Retinal pigment epithelial cell (primary cell): ENCODE measurements around the gene TUBA4B.

Experiments
- DNase-seq: peaks from one replicate; pipeline ENCODE4 v3.0.0-alpha.2; 2010; ENCODE audit warnings: low read depth
- H3K4me3 ChIP-seq: 2 replicates; pipeline ENCODE4 v1.5.1; 2011; ENCODE audit warnings: mild to moderate bottlenecking, low read length, control low read depth, moderate library complexity
- TF ChIP-seq, protein P1 (sequence below): conservative IDR thresholded peaks from 2 replicates; pipeline ENCODE4 v1.5.1; 2011; ENCODE audit warnings: low read depth, low read length, control low read depth, inconsistent platforms

TUBA4B gene

DNA sequence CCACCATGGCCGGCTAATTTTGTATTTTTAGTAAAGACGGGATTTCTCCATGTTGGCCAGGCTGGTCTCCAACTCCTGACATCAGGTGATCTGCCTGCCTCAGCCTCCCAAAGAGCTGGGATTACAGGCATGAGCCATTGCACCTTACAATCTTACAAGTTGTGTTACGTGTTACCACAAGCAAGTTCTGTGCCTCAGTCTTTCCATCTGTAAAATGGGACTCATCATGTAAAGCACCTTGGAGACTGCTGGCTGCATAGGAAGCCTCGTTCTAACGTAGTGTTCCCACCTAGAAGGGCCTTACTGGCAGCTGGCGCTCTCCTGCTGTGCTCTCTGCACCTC, 36.1 kb downstream of the TUBA4B start:
- DNase-seq: no peak
- H3K4me3 ChIP-seq: no peak overlapping the region
- TF ChIP-seq, protein P1, sequence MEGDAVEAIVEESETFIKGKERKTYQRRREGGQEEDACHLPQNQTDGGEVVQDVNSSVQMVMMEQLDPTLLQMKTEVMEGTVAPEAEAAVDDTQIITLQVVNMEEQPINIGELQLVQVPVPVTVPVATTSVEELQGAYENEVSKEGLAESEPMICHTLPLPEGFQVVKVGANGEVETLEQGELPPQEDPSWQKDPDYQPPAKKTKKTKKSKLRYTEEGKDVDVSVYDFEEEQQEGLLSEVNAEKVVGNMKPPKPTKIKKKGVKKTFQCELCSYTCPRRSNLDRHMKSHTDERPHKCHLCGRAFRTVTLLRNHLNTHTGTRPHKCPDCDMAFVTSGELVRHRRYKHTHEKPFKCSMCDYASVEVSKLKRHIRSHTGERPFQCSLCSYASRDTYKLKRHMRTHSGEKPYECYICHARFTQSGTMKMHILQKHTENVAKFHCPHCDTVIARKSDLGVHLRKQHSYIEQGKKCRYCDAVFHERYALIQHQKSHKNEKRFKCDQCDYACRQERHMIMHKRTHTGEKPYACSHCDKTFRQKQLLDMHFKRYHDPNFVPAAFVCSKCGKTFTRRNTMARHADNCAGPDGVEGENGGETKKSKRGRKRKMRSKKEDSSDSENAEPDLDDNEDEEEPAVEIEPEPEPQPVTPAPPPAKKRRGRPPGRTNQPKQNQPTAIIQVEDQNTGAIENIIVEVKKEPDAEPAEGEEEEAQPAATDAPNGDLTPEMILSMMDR: no peak

DNA sequence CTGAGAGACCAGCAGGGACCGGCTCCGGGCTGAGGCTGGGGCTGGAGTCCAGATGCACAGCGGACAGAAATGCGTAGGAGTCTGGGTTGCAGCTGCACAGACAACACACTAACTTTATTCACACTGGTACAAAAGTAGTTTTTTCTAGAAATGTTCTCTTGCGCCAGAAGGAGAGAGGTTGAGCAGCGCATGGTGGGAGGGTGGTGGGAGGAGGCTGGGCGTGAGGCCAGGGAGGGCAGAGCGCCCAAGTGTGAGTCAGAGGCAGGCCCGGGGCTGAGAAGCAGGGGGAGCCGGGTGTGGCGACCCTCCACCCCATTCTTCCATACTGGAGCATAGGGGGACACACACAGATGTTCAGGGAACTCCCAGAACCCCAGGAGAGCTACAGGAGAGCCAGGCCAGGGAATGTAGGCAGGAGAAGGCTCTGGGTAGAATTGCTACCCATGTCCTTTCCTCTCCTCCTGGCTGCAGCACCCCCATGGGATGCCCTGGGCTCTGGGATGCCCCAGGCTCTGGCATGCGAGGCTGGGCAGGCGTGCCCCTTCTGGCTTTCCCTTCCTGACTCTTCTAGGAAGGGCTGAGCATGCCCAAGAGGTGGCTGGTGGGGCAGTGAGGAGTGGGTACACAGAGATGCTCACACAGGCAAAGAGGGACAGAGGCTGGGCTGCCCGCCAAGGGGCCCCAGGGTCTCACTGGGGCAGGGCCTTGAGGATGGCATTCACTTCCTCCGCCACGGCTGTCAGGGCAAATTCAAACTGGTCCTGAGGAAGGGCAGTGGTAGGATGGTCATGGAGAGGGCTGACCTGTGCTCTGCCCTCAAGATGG, 36.7 kb downstream of the TUBA4B start:
- DNase-seq: no peak
- H3K4me3 ChIP-seq: no peak overlapping the region

GRCh38 chr2:219290381-219291171, 37.5 kb downstream of the TUBA4B start:
- TF ChIP-seq, protein P1: no peak
- DNase-seq: no peak
- H3K4me3 ChIP-seq: no peak overlapping the region

More for the DNA sequence above, 36.7 kb downstream of the TUBA4B start:
- TF ChIP-seq, protein P1: no peak

DNA sequence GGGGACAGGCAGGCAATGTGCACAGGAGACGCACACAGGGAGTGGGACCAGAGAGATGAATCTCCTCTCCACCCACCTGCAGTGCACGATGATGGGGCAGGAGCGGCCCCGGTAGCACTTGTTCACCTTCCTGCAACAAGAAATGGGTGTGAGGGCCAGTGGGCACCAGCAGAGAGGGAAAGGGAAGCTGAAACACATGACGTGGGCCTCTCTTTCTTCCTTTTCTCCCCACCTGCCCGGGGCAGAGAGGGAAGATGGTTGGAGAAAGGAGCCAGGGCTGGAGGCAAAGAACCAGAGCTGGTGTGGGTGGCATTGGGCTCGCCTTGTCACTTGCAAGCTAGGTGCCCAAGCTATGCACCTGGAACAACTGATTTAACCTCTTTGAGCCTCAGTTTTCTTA, 38.4 kb downstream of the TUBA4B start:
- no peak for DNase-seq
- TF ChIP-seq, protein P1: no peak
- H3K4me3 ChIP-seq: no peak overlapping the region

DNA sequence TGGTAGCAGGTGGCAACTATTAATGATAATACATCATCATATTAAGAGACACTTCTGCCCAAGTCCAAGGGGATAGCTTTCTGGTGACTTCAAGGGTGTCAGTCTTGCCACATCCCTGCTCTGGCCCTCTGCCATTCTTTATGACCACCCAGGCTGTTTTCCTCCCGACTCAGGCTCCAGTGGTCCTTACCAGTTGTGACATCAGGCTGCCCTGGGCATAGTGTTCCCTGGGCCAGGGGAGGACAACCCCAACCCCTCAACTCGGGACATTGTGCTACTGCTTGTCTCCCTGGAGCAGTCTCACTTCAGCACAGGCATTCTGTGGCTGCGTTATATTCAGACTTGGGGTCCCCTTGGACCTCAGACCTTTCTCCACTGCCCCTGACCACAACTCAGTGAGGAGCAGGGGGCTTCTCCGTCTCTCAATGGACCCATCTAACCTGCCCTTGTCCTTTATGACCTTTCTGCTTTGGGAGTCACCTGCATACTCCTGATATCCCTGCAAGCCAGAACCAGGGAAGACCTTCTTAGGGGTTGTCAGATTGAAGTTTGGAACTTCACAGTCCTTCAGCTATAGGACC, 39.0 kb downstream of the TUBA4B start:
- H3K4me3 ChIP-seq: no peak overlapping the region
- TF ChIP-seq, protein P1: no peak
- no peak for DNase-seq

DNA sequence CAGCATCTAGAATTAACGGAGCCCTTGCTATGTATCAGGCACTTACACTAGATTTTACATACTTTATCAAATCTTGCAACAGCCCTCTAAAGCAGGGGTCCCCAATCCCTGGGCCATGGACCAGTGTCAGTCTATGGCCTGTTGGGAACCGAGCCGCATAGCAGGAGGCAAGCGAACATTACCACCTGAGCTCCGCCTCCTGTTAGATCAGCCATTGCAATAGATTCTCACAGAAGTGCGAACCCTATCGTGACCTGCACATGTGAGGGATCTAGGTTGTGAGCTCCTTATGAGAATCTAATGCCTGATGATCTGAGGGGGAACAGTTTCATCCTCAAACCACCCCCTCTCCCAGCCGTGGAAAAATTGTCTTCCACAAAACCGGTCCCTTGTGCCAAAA, 39.6 kb downstream of the TUBA4B start:
- TF ChIP-seq, protein P1: no peak
- no peak overlapping the region for H3K4me3 ChIP-seq
- no peak for DNase-seq
